ENCODE measurements around the gene PKD1L1. TPM values are rescaled to one million over a fixed set of nuclear protein-coding genes. Genes with fewer than 3 reads are reported as not detected.

PKD1L1 gene
- polyA plus RNA-seq, 1 donor from 2014 or later: 2.0 TPM

- H3K9me2 ChIP-seq (ENCODE audit: insufficient read depth, low read length): no peaks in the 10 kb centered on the region
- H3K4me2 ChIP-seq (ENCODE audit: low read length): no peak overlapping the region
- H3K27me3 ChIP-seq (ENCODE audit: insufficient read depth, low read depth, low read length): no peaks in the 10 kb centered on the region
- no peak overlapping the region for H3K27ac ChIP-seq (ENCODE audit: low read length)
- H3K4me3 ChIP-seq (ENCODE audit: low read length): no peak overlapping the region
- no peaks in the 10 kb centered on the region for H3K9me3 ChIP-seq (ENCODE audit: low read length)
- no peak overlapping the region for H2AFZ ChIP-seq (ENCODE audit: low read depth, low read length)
- no peak overlapping the region for H3K9ac ChIP-seq (ENCODE audit: low read length)
- H4K20me1 ChIP-seq (ENCODE audit: insufficient read depth): no peaks in the 10 kb centered on the region
- TF ChIP-seq EZH2 (IDR thresholded peaks at IDR 0.05; ENCODE audit: borderline replicate concordance, insufficient read depth, low read length, poor library complexity, severe bottlenecking): no peak
- no peak for TF ChIP-seq CTCF (IDR thresholded peaks at IDR 0.05; ENCODE audit: poor library complexity, severe bottlenecking)
- no peak for TF ChIP-seq REST (IDR thresholded peaks at IDR 0.05; ENCODE audit: borderline replicate concordance)
- TF ChIP-seq EP300 (conservative IDR thresholded peaks at IDR 0.05; ENCODE audit: poor library complexity, severe bottlenecking): no peak
- TF ChIP-seq SMC3 (conservative IDR thresholded peaks at IDR 0.05; ENCODE audit: poor library complexity): no peak
- TF ChIP-seq MXI1 (conservative IDR thresholded peaks at IDR 0.05; ENCODE audit: poor library complexity, severe bottlenecking): no peak
- TF ChIP-seq RAD21 (conservative IDR thresholded peaks at IDR 0.05): no peak
- no peak for TF ChIP-seq TAF1 (IDR thresholded peaks at IDR 0.05; ENCODE audit: low read depth)
- TF ChIP-seq POLR2AphosphoS5 (IDR thresholded peaks at IDR 0.05): no peak
- H3K79me2 ChIP-seq (replicated peaks; ENCODE audit: insufficient read depth, low read length): no peaks in the 10 kb centered on the region
- no peaks in the 10 kb centered on the region for H3K36me3 ChIP-seq (ENCODE audit: insufficient read depth, low read length)
- H3F3A ChIP-seq (ENCODE audit: insufficient read depth, low read length, poor library complexity, severe bottlenecking): no peaks in the 10 kb centered on the region
Measured at GRCh38 chr7:47938574-47939165, 9.6 kb downstream of the PKD1L1 start.

DNA sequence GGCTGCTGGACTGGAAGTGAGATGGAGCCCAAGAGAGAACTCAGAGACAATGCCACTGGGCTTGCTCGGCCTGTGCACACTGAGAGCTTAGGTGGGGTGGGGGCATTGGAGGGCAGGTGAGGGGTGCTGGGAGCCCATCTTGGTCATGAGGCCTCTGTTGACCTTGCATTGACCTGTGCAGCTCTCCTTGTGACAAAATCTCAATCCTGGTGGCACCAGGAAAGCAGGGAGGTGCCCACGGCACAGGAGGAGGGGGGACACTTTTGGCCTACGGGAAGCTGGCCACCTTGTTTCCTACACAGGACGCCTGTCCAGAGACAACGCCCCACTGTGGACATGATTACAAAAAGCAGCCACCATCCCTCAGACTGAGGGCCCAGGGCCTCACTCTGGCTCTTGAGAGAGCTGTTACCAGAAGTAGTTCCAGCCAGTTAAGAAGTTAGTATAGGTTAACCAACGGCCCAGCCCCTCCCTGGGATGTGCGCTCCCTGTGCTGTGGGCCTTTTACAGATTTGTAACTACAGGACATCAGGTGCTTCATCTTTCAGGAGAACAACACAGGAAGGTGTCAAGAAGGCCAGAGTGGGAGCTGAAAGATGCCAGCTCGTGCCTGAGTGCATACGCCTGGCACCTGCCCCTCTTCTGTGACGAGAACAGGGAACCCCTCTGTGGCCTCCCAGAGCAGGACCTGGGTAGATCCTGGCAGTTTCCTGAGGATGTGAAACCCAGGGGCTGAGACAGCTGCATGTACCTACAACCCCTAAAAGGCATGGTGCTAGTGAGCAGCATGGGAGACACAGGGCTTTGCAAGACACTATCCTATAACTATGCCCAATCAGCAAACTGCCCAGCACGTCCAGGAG lies 10.3 kb downstream of the PKD1L1 start:
- H2AFZ ChIP-seq (ENCODE audit: low read depth, low read length): no peak overlapping the region
- no peak for TF ChIP-seq EZH2 (IDR thresholded peaks at IDR 0.05; ENCODE audit: borderline replicate concordance, insufficient read depth, low read length, poor library complexity, severe bottlenecking)
- no peak for TF ChIP-seq EP300 (conservative IDR thresholded peaks at IDR 0.05; ENCODE audit: poor library complexity, severe bottlenecking)
- TF ChIP-seq RAD21 (conservative IDR thresholded peaks at IDR 0.05): no peak
- TF ChIP-seq SMC3 (conservative IDR thresholded peaks at IDR 0.05; ENCODE audit: poor library complexity): no peak
- TF ChIP-seq TAF1 (IDR thresholded peaks at IDR 0.05; ENCODE audit: low read depth): no peak
- no peak for TF ChIP-seq POLR2AphosphoS5 (IDR thresholded peaks at IDR 0.05)
- no peak for TF ChIP-seq MXI1 (conservative IDR thresholded peaks at IDR 0.05; ENCODE audit: poor library complexity, severe bottlenecking)
- no peak for TF ChIP-seq REST (IDR thresholded peaks at IDR 0.05; ENCODE audit: borderline replicate concordance)
- no peak for TF ChIP-seq CTCF (IDR thresholded peaks at IDR 0.05; ENCODE audit: poor library complexity, severe bottlenecking)
- H3K9ac ChIP-seq (ENCODE audit: low read length): no peak overlapping the region
- H3K36me3 ChIP-seq (ENCODE audit: insufficient read depth, low read length): no peaks in the 10 kb centered on the region
- no peaks in the 10 kb centered on the region for H3K9me2 ChIP-seq (ENCODE audit: insufficient read depth, low read length)
- no peaks in the 10 kb centered on the region for H3K27me3 ChIP-seq (ENCODE audit: insufficient read depth, low read depth, low read length)
- H3K4me2 ChIP-seq (ENCODE audit: low read length): no peak overlapping the region
- H3K27ac ChIP-seq (ENCODE audit: low read length): no peak overlapping the region
- no peaks in the 10 kb centered on the region for H3K9me3 ChIP-seq (ENCODE audit: low read length)
- no peaks in the 10 kb centered on the region for H4K20me1 ChIP-seq (ENCODE audit: insufficient read depth)
- no peaks in the 10 kb centered on the region for H3K79me2 ChIP-seq (replicated peaks; ENCODE audit: insufficient read depth, low read length)
- no peak overlapping the region for H3K4me3 ChIP-seq (ENCODE audit: low read length)
- no peaks in the 10 kb centered on the region for H3F3A ChIP-seq (ENCODE audit: insufficient read depth, low read length, poor library complexity, severe bottlenecking)

Measured in neural cell (in vitro differentiated cells).